Liver (tissue), 9 donors: ENCODE data around the gene CATSPERB. TPM values are rescaled to one million over a fixed set of nuclear protein-coding genes. Genes with fewer than 3 reads are reported as not detected.
A peak's percentile ranks its signal among the peaks of the same experiment; 100 is the strongest.
"Not testable (repeated sequence)": the region's sequence is repeated elsewhere in the genome, so short reads cannot be mapped to it uniquely, and the experiment has no call there.

ENCODE experiments used
- DNase-seq: peaks from one replicate; pipeline ENCODE4 v3.0.0-alpha.2; 2017; ENCODE audit warnings: low spot score
- H3K27ac ChIP-seq, 2 donors: one replicate each; pipeline ENCODE4 v1.7.0; 2013; ENCODE audit warnings: inconsistent platforms in 2 of 2, low read length in 2 of 2, control low read depth in 1 of 2, low read depth in 1 of 2, mild to moderate bottlenecking in 1 of 2
- H3K27me3 ChIP-seq, 4 donors: one replicate each; pipeline versions ENCODE4 v1.6.1 to v1.7.0; 2013; ENCODE audit warnings: low read length in 3 of 4, inconsistent platforms in 1 of 4, mild to moderate bottlenecking in 1 of 4, moderate library complexity in 1 of 4; ENCODE audit not compliant: control insufficient read depth in 4 of 4, insufficient read depth in 4 of 4
- H3K36me3 ChIP-seq, 4 donors: one replicate each; pipeline versions ENCODE4 v1.6.1 to v1.7.0; 2013; ENCODE audit warnings: low read length in 3 of 4, mild to moderate bottlenecking in 3 of 4, low read depth in 1 of 4, moderate library complexity in 1 of 4; ENCODE audit not compliant: control insufficient read depth in 4 of 4, insufficient read depth in 3 of 4
- H3K4me1 ChIP-seq, 4 donors: one replicate each; pipeline versions ENCODE4 v1.6.1 to v1.7.0; 2013; ENCODE audit warnings: low read length in 3 of 4, mild to moderate bottlenecking in 3 of 4, moderate library complexity in 1 of 4; ENCODE audit not compliant: control insufficient read depth in 4 of 4, insufficient read depth in 4 of 4
- H3K4me3 ChIP-seq, 3 donors: one replicate each; pipeline versions ENCODE4 v1.6.1 to v1.7.0; 2013; ENCODE audit warnings: low read length in 3 of 3, control low read depth in 1 of 3, low read depth in 1 of 3, mild to moderate bottlenecking in 1 of 3
- H3K9ac ChIP-seq, 2 donors: one replicate each; pipeline ENCODE4 v1.7.0; 2013; ENCODE audit warnings: low read length in 2 of 2, mild to moderate bottlenecking in 2 of 2, moderate library complexity in 2 of 2, control low read depth in 1 of 2, low read depth in 1 of 2
- H3K9me3 ChIP-seq, 4 donors: one replicate each; pipeline versions ENCODE4 v1.6.1 to v1.7.0; 2013; ENCODE audit warnings: low read length in 3 of 4; ENCODE audit not compliant: control insufficient read depth in 4 of 4
- FOXA1 ChIP-seq: IDR thresholded peaks from 2 replicates; pipeline ENCODE4 v1.6.1; 2016; ENCODE audit warnings: antibody characterized with exemption
- HNF4A ChIP-seq, 2 donors: conservative IDR thresholded peaks; 2 replicates each; pipeline ENCODE4 v1.6.1; 2016; ENCODE audit warnings: antibody characterized with exemption in 2 of 2, mild to moderate bottlenecking in 2 of 2
- HNF4G ChIP-seq: IDR thresholded peaks from 2 replicates; pipeline ENCODE4 v1.6.1; 2016; ENCODE audit warnings: antibody characterized with exemption
- NR2F2 ChIP-seq: IDR thresholded peaks from 2 replicates; pipeline ENCODE4 v1.6.1; 2016; ENCODE audit warnings: antibody characterized with exemption
- RAD21 ChIP-seq, 2 donors: IDR thresholded peaks; 2 replicates each; pipeline ENCODE4 v1.6.1; 2016; ENCODE audit warnings: antibody characterized with exemption in 2 of 2, mild to moderate bottlenecking in 2 of 2
- RXRA ChIP-seq, 2 donors: IDR thresholded peaks; 2 replicates each; pipeline ENCODE4 v1.6.1; 2017 to 2018; ENCODE audit warnings: antibody characterized with exemption in 2 of 2, mild to moderate bottlenecking in 1 of 2
- TAF1 ChIP-seq: conservative IDR thresholded peaks from 2 replicates; pipeline ENCODE4 v1.6.1; 2016; ENCODE audit warnings: antibody characterized with exemption, mild to moderate bottlenecking
- WGBS: extraction: QIAGEN DNeasy Blood & Tissue Kit; methylation state at CpG from one replicate; pipeline ENCODE4 v1.1.7; 2013; 5-methylcytosine and 5-hydroxymethylcytosine counted together
- polyA plus RNA-seq, 2 donors: library from polyadenylated mRNA; stranded (reverse) in 1 of 2; unstranded in 1 of 2; fragments of 200-250 nt in 1 of 2; fragments of >200 nt in 1 of 2; fragmentation: Nextera tagmentation in 1 of 2; extraction: Ambion mirVana in 1 of 2; gene quantifications; one replicate each; pipeline versions ENCODE4 v1.2.1 to v1.2.3, GENCODE V29; 2013 to 2015
- total RNA-seq, 2 donors: library from RNA; depleted of rRNA; stranded (reverse); fragments of >200 nt; gene quantifications; one replicate each; pipeline ENCODE4 v1.2.3, GENCODE V29; 2014
- TF ChIP-seq, protein P1 (sequence below): IDR thresholded peaks from 2 replicates; pipeline ENCODE4 v1.6.1; 2016; ENCODE audit warnings: antibody characterized with exemption
- TF ChIP-seq, protein P2 (sequence below): IDR thresholded peaks from 2 replicates; pipeline ENCODE4 v1.6.1; 2016; ENCODE audit warnings: antibody characterized with exemption, mild to moderate bottlenecking
- TF ChIP-seq, protein P3 (sequence below): IDR thresholded peaks from 2 replicates; pipeline ENCODE4 v1.6.1; 2016; ENCODE audit warnings: antibody characterized with exemption
- TF ChIP-seq, protein P4 (sequence below): IDR thresholded peaks from 2 replicates; pipeline ENCODE4 v1.6.1; 2016; ENCODE audit warnings: antibody characterized with exemption
- TF ChIP-seq, protein P5 (sequence below): fragments of 150-350 bp; IDR thresholded peaks from 2 replicates; pipeline ENCODE4 v1.5.1; 2017; ENCODE audit warnings: improper control_type of control experiment, low read depth, low read length; ENCODE audit not compliant: missing input control
- donor health status: healthy.
- donor health status: healthy.
- donor health status: healthy.
- donor health status: healthy.
- donor health status: healthy.

CATSPERB gene
- total and polyA plus RNA-seq, 4 donors = 0.01 to 0.59 (median 0.07) TPM; not detected in 1

DNA sequence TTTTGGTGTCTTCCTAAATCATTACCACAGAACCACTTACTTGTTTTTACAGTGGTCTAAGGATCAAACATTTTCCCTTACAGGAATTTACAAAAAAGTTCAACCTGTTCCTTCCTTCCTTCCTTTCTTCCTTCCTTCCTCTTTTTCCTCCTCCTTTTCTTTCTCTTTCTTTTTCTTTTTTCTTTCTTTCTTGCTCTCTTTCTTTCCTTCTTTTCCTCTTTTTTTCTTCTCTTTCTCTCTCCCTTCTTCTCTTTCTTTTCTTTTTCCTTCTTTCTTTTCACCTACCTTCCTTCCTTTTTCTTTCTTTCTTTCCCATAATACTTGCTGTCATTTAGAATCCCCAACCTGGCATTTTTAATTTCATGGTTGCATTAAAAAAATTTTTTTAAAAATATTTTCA, 162.6 kb downstream of the CATSPERB start:
- DNase-seq = no peak
- Histone ChIP-seq H3K4me3 (no peak overlapping the region), H3K9ac (no peak overlapping the region), H3K4me1 (peaks cover 0 to 9% (median under 1%) of the 10 kb centered on the region in 4 donors), H3K27me3 (no peaks in the 10 kb centered on the region), H3K27ac (no peak overlapping the region), H3K36me3 (no peaks in the 10 kb centered on the region), H3K9me3 (no peaks in the 10 kb centered on the region)
- TF ChIP-seq, protein P1, sequence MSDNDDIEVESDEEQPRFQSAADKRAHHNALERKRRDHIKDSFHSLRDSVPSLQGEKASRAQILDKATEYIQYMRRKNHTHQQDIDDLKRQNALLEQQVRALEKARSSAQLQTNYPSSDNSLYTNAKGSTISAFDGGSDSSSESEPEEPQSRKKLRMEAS = no peak
- TF ChIP-seq TAF1 (no peak), HNF4A (conservative IDR thresholded peaks at IDR 0.05) (no peak), RXRA (IDR thresholded peaks at IDR 0.05) (no peak), FOXA1 (no peak), NR2F2 (no peak)
- TF ChIP-seq, protein P2, sequence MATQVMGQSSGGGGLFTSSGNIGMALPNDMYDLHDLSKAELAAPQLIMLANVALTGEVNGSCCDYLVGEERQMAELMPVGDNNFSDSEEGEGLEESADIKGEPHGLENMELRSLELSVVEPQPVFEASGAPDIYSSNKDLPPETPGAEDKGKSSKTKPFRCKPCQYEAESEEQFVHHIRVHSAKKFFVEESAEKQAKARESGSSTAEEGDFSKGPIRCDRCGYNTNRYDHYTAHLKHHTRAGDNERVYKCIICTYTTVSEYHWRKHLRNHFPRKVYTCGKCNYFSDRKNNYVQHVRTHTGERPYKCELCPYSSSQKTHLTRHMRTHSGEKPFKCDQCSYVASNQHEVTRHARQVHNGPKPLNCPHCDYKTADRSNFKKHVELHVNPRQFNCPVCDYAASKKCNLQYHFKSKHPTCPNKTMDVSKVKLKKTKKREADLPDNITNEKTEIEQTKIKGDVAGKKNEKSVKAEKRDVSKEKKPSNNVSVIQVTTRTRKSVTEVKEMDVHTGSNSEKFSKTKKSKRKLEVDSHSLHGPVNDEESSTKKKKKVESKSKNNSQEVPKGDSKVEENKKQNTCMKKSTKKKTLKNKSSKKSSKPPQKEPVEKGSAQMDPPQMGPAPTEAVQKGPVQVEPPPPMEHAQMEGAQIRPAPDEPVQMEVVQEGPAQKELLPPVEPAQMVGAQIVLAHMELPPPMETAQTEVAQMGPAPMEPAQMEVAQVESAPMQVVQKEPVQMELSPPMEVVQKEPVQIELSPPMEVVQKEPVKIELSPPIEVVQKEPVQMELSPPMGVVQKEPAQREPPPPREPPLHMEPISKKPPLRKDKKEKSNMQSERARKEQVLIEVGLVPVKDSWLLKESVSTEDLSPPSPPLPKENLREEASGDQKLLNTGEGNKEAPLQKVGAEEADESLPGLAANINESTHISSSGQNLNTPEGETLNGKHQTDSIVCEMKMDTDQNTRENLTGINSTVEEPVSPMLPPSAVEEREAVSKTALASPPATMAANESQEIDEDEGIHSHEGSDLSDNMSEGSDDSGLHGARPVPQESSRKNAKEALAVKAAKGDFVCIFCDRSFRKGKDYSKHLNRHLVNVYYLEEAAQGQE = no peak
- TF ChIP-seq, protein P3, sequence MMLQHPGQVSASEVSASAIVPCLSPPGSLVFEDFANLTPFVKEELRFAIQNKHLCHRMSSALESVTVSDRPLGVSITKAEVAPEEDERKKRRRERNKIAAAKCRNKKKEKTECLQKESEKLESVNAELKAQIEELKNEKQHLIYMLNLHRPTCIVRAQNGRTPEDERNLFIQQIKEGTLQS = no peak

DNA sequence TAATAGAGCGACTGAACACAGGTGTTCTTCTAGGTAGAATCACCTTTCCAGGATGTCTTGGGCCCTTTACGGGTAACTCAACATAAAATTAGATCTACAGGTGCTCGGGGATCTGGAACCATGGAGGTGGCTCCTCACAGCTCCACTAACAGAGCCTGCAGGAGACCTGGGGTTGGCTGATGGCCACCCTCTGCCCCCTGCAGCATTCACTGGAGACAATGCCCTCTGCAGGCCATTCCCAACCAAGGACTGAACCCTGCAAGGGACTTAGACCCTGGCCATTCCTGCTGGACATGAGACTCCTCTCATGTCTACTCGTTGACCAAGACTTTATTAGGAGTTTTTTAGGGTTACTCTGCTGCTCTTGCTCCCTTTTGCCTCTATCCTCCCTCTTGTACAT, 163.3 kb downstream of the CATSPERB start:
- Histone ChIP-seq H3K27me3 (no peaks in the 10 kb centered on the region), H3K4me3 (no peak overlapping the region), H3K9me3 (no peaks in the 10 kb centered on the region), H3K4me1 (peaks cover 0 to 5% (median 0%) of the 10 kb centered on the region in 4 donors), H3K9ac (no peak overlapping the region), H3K36me3 (no peaks in the 10 kb centered on the region), H3K27ac (no peak overlapping the region)
- DNase-seq = no peak
- WGBS = 83% methylated on average over 4 of the region's 4 CpGs
- TF ChIP-seq, protein P4, sequence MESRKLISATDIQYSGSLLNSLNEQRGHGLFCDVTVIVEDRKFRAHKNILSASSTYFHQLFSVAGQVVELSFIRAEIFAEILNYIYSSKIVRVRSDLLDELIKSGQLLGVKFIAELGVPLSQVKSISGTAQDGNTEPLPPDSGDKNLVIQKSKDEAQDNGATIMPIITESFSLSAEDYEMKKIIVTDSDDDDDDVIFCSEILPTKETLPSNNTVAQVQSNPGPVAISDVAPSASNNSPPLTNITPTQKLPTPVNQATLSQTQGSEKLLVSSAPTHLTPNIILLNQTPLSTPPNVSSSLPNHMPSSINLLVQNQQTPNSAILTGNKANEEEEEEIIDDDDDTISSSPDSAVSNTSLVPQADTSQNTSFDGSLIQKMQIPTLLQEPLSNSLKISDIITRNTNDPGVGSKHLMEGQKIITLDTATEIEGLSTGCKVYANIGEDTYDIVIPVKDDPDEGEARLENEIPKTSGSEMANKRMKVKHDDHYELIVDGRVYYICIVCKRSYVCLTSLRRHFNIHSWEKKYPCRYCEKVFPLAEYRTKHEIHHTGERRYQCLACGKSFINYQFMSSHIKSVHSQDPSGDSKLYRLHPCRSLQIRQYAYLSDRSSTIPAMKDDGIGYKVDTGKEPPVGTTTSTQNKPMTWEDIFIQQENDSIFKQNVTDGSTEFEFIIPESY = no peak
- TF ChIP-seq HNF4A (conservative IDR thresholded peaks at IDR 0.05) (peak; percentile 42 to 82), HNF4G (peak; percentile 43), TAF1 (no peak), RXRA (IDR thresholded peaks at IDR 0.05) (peak in 1 of 2 donors; percentile 41), RAD21 (IDR thresholded peaks at IDR 0.05) (peak; percentile 76 to 87), FOXA1 (no peak)
- TF ChIP-seq, protein P5, sequence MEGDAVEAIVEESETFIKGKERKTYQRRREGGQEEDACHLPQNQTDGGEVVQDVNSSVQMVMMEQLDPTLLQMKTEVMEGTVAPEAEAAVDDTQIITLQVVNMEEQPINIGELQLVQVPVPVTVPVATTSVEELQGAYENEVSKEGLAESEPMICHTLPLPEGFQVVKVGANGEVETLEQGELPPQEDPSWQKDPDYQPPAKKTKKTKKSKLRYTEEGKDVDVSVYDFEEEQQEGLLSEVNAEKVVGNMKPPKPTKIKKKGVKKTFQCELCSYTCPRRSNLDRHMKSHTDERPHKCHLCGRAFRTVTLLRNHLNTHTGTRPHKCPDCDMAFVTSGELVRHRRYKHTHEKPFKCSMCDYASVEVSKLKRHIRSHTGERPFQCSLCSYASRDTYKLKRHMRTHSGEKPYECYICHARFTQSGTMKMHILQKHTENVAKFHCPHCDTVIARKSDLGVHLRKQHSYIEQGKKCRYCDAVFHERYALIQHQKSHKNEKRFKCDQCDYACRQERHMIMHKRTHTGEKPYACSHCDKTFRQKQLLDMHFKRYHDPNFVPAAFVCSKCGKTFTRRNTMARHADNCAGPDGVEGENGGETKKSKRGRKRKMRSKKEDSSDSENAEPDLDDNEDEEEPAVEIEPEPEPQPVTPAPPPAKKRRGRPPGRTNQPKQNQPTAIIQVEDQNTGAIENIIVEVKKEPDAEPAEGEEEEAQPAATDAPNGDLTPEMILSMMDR = peak; percentile 36

DNA sequence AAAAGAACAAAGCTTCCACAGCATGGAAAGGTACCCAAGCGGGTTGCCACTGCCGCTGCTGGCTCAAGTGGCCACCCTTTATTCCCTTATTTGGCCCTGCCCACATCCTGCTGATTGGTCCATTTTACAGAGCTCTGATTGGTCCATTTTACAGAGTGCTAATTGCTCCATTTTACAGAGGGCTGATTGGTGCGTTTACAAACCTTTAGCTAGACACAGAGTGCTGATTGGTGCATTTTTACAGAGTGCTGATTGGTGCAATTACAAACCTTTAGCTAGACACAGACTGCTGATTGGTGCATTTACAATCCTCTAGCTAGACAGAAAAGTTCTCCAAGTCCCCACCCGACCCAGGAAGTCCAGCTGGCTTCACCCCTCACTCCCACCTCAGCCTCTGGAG, 164.1 kb downstream of the CATSPERB start:
- H3K27ac ChIP-seq, H3K4me1 ChIP-seq, H3K9ac ChIP-seq, H3K27me3 ChIP-seq, H3K36me3 ChIP-seq, DNase-seq, H3K9me3 ChIP-seq, H3K4me3 ChIP-seq: not testable (repeated sequence)
- WGBS = 81% methylated on average over 4 of the region's 4 CpGs
